NCI-H2171 (cell line): ENCODE data around the gene DGCR2.
"Not testable (repeated sequence)": the region's sequence is repeated elsewhere in the genome, so short reads cannot be mapped to it uniquely, and the experiment has no call there.

ENCODE experiments used
- DNase-seq: peaks from one replicate; lab custom pipeline; 2025; lab: John Stamatoyannopoulos, UW

DGCR2 gene

DNA sequence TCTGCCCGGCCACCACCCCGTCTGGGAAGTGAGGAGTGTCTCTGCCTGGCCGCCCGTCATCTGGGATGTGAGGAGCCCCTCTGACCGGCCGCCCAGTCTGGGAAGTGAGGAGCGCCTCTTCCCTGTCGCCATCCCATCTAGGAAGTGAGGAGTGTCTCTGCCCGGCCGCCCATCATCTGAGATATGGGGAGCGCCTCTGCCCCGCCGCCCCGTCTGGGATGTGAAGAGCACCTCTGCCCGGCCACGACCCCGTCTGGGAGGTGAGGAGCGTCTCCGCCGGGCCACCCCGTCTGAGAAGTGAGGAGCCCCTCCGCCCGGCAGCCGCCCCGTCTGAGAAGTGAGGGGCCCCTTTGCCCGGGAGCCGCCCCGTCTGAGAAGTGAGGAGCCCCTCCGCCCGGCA is 38.1 kb downstream of the DGCR2 start:
- DNase-seq = not testable (repeated sequence)

DNA sequence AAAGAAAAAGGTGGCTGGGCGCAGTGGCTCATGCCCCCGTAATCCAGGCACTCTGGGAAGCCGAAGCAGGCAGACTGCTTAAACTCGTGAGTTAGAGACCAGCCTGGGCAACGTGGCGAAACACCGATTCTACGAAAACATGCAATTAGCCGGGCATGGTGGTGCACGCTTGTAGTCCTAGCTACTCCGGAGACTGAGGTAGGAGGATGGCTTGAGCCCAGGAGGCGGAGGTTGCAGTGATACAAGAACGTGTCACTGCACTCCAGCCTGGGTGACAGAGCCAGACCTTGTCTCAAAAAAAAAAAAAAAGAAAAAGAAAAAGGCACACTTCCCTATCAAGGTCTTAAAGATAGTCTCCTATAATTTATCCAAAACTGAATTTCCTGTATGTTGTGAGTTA is 39.4 kb downstream of the DGCR2 start:
- no peak for DNase-seq

DNA sequence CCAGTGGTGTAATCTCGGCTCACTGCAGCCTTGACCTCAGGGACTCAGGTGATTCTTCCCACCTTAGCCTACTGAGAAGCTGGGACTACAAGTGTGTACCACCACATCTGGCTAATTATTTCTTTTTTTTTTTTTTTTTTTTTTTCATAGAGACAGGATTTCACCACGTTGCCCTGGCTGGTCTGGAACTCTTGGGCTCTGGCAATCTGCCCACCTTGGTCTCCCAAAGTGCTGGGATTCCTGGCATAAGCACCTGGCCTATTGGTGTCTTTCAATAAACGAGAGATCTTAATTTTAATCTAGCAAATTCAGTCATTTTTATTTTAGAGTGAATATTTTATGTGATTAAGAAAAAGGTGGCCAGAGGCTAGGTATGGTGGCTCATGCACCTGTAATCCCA is 40.1 kb downstream of the DGCR2 start:
- DNase-seq = peak; percentile 12

DNA sequence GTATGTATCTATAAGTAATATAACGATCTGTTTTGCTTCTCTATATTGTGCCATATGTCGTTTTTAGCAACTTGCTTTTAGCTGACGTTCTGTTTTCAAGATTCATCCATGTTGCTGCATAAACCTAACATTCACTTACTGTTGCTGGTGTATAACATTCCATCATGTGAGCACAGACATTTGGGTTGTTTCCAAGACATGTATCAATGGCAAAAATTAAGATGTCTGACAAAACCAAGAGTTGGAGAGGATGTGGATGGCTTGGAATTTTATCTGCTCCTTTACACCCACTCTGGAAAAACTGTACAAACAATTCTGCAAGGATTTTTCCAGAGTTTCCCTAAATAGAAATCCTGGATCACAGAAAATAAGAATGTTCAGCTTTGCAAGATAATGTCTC is 40.9 kb downstream of the DGCR2 start:
- no peak for DNase-seq

DNA sequence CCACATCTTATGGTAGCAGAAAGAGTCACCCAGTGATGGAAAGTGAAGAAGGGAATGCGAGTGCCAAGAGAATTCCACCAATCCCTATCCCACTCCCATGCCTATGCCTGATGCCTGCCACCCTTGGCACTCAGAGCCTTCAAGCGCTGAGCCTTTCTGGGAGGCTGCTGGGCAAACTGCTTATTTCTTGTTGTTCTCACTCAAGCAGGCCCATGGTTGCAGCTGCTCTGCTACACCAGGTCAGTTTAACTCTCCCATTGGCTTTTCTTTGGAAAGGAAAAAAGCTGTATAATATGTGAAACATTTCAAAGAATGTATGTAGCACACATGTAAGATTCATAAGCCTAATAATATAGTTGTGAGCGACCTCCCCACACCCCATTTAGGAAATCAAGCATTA is 41.4 kb downstream of the DGCR2 start:
- DNase-seq = no peak

DNA sequence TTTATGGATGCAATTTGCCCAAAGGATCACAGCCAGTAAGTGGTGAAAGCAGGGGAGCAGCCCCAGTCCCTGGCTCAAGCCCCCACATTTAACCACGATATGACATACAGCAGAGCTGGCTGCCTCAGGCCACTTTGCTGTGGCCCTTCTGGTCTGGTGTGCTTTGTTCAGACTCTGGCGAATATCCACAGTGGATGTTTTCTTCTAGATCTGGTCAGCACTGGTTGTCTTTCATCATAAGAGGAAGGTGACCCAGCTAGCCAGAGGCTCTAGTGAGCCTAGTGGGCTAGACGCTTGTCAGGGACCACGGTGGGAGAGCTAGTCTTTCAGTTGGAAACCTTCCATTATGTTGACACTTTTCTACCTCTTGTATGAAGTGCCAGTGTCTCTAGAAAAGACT is 42.5 kb downstream of the DGCR2 start:
- no peak for DNase-seq

DNA sequence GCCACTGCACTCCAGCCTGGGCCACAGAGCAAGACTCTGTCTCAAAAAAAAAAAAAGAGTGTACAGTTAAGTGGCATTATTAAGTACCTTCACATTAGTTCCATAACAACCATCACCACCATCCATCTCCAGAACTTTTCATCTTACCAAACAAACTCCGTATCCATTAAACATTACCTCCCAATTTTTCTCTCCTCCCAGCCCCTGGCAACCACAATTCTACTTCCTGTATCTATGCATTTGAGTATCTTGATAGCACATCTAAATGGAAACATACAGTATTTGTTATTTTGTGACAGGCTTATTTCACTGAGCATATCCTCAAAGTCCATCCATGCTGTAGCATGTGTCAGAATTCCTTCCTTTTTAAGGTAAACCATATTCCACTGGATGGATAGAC is 46.8 kb downstream of the DGCR2 start:
- DNase-seq = no peak

DNA sequence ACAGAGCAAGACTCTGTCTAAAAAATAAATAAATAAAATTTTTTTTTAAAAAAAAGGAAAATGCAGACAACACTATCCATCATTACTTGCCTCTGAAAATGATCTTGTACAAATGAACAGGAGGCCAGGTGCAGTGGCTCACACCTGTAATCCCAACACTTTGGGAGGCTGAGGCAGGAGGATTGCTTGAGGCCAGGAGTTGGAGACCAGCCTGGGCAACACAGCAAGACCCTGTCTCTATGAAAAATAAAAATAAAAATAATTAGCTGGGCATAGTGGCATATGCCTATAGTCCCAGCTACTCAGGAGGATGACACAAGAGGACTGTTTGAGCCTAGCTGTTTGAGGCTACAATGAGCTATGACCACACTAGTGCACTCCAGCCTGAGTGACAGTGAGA is 49.4 kb downstream of the DGCR2 start:
- DNase-seq = not testable (repeated sequence)

DNA sequence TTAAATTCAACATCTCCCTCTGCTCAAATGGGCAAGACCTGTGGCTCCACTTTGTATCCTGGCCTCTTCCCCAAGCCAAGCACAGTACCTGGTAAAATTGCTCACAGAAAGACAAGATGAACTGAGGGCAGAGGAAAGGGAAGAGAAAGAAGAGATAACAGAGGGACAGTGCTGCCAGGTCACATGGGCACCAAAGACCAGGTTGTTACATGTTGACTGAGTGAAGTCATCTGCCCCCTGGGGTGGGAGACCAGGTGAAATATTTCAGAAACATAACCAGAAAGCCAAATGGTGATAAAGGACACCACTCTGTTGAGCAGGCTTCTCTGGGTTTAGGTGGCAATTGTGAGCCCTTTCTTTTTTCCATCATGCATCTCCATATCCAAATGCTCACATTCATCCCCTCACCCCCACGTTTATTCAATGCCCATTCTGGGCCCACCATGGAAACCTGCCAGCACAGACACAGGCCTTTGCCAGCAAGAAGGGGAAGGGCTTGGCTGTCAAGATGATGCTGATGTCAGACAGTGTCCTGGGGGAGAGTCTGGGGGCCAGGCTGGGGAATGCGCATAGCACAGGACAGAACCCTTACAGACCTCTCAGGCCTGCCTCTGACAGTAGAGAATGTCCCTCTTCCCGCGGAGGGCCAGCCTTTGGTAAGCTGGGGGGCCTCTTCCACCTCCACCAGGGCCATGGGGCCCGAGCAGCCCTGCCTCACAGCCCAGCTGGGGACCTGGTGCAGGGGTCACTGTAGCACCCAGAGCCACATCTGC is 51.6 kb downstream of the DGCR2 start:
- DNase-seq = no peak

DNA sequence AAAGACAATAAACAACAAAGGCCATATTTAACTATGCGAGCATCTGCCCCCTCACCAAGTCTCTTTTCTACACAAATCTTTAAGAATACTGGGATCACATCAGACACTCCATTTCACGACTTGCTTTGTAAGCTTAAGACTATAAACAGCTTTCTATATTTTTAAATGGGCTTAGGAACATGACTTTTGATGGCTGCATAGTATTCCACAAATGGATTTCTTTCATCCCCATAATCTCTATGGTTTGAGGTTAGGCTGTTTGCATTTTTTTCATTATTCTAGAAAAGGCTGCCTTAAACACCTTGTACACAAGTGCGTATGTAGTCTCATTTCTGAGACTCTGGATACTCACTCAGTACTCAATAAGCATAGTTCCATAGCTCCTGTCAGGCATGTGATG is 52.8 kb downstream of the DGCR2 start:
- no peak for DNase-seq

DNA sequence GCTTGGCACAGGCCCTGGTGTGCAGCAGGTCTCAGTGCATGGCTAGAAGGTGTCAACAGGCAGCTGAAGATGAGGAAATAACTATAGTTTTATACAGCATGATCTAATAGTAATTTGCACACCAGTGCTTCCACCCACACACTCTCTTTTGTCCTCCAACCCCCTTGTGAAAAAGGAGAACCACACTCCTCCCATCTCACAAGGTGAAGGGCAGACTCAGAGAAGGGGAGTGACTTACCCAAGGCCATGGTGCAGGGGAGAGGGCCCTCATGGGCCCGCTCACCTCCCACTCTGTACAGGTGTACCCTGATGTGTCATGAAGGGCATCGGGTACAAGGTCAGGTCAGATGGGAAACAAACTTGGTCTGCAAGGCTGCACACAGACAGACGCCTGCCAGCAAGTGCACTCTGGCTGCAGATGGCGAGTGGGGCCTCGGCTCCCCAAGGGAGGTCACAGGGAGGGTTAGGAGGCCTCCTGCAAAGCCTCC is 53.4 kb downstream of the DGCR2 start:
- DNase-seq = no peak

DNA sequence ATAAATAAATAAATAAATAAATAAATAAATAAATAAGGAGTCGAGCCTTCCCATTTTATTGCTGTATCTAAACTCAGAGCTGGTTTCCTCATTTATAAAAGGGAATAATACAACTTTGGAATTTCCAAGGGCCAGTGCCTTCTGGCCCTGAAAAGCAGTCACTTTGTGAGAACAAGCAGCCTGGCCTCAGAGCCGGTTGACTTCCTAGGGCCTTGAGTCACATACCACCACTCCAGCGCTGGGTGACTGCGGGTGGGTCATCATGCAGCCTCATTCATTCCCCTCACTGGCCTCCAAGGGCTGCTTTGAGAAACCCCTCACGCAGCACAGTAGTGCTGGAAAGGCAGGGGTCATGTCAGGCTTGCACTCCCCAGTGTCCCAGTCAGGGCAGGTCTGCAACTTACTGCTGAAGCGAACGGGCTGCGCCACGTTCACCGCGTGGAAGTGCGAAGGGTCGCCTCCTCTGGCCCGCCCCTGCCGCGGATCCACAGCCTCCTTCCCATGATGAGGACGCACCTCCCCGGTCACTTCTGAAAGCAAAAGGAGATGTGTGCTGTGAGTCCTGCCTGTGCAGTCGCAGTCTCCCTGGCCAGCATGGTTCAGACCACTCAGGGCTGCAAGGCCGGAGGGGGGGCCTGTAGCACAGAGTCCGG is 54.4 kb downstream of the DGCR2 start:
- DNase-seq = no peak

DNA sequence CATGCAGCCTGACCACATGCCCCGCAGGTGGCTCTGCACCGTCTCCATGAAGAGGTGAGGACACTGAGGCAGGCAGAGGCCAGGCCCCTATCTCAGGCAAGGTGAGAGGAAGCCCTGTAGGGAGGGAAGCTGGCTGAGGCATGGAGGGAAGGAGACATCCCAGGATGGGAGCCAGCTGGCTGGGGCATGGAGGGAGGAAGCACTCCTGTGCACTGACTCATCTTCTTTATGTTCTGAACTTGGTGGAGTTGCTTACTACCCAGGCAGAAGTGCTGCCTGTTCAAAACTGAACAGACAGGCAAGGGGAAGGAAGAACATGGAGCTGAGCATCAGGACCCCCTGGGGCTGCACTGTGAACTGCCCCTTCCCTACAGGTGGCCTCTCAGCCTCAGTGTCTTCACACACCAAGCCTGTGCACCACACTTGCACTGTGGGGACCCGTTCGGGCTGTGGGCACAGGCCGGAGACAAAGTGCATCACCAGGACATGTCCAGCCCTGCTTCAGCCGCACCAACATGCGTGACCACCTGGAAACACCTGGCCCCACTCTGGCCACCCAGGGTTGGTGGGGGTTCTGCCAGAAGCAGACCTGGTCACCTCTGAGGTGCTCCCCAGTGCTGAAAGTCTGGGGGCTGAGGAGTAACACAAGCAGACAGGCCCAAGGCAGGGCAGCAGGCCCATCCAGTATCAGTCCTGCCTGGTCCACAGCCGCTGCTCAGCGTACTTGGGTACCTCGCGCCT is 55.5 kb downstream of the DGCR2 start:
- DNase-seq = no peak

DNA sequence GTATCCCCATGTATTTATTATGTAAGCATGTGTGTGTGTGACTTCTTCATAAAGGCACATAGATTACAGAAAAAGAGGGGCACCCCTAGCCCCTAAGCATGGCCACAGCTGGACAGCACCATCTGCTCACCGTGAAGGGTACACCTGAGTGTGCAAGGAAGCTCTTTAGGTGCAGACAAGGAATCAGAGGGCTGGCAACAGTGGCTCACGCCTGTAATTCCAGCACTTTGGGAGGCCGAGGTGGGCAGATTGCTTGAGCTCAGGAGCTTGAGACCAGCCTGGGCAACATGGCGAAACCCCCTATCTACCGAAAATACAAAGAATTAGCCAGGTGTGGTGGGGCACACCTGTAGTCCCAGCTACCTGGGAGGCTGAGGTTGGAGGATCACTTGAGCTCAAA is 56.3 kb downstream of the DGCR2 start:
- DNase-seq = no peak

DNA sequence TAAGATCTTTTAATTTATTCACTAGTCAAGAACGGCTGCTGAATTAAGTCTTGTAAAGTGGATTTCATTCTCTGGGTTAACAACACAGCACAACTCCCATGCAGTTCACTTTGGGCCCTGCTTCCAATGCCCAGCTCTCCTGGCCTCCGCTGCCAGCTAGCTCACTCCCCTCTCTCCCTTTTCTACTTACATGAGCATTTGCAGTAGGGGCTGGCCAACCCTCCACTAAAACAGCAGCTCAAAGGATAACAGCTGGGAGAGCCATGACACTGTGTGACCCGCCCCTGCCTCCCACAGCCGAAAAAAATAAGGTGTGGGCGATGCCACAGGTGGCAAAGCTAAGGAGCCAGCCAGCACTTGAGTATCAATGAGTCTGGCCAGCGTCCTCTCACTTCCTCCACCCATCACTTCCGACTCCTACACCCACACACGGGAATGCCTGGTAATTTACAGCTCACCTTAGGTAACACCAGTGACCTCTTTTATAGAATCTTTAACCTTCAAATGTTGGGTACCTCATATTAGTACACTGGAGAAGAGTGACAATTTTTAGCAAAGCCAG is 56.8 kb downstream of the DGCR2 start:
- DNase-seq = no peak

DNA sequence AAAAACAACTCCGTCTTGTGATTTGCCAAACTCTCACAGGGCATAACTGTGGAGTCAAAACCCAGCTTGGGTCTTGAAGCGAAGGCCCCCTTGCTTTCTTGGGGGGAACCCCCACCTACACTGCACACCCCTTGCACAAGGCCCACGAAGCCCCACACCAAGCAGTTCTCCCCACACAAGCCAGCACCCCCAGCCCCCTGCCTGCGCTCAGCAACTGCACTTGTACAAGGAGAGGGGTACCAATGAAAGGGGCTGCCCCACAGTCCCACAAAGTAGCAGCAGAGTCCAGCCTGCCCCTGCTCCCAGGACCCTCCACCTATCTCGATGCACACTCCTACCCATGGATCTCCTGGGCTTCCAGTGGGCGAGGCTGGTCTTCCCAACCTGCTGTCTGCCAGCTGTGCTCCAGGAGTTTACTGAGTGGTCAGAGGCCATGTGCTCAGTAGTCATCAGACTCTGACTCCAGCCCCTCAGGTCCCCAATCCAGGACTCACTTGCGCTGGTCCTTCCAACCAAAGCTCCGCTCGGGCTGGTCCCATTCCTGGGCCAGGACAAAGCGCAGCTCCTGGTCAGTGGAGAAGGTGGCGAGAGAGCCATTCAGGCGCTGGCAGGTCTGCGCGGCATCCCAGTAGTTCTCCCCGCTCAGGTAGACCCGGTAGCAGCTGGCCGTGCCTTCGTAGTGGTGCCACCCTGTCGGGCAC is 57.7 kb downstream of the DGCR2 start:
- no peak for DNase-seq

DNA sequence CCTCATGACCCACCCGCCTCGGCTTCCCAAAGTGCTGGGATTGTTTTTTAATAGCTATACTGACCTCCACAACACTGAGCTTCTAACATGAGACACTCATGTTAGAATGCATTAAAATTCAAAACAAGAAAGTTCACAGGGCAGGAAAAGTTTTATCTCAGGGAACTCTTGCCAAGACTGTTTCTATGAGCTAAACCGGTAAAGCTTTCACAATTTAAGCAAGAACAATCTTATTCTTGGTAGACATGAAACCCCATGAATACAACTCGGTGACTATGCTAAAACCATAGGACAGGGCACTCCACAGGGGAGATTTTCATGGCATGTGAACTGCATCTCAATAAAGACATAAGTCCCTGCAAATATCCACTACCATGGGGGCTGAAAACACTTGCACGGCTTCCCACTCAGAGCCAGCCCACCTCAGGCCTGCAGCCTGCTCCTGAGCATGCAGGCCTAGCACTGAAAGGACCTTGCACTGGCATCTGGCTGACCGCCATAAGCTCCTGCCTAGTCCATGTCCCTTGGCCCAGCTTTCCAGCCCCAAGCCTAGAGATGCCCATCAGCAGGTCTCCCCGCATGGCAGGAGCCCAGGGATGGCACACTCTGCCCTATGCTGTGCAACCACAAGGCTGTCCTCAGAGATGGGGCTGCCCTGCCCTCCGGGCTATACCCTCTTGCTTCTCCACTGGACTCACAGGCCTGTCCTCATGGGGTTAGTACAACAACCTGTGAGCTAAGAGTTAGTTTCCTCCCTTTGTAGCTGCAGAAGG is 58.4 kb downstream of the DGCR2 start:
- no peak for DNase-seq

DNA sequence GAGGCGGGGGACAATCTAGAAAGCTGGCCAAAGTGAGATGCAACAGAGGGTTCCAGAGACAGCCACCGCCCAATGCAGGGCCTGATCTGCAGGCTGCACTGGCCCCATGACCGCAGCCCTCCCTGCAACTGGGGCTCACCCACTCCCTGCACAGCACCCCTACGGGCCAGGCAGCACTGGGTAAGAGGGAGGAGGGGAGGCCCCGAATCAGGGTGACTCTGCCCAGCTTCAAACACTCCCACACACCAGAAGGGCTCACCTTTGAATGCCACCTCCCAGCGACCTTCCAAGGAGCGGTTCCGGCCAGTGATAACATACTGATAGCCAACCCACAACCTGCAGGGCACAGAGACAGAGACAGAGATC is 59.3 kb downstream of the DGCR2 start:
- DNase-seq = no peak

DNA sequence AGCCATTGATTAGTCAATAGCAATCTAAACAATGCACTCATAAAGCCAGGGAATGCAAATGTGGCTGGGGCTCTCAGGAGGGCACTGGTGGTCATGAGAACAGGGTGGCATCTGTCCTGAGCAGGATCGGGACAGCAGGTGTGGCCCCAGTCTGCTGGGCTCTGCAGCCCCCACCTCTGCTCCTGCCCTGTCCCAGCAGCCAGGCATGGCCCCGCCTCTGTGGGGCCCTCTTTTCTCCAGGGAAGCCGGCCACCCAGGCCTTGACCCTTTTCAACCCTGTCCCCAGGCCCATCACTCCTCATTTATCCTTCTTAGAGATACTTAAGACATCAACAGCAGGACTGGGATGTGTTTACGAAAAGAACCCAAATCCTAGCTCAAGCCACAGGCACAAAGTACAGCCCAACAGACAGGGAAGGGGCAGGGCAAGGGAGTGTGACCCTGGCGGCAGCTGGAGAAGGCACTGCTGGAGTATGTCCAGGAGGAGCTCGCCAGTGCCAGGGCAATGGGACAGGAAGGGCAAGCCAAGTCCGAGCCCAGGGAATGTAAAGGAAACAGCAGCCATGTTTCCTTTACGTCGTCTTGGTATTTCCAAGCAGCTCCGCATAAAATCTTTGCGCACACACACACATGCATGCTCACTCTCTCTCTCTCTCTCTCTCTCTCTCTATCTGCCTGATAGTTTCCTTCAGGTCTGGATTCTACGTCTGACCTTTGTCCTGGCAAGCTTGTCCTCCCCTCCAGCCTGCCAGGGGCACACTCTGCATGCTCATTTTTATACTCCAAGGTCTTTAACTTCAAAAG is 59.9 kb downstream of the DGCR2 start:
- no peak for DNase-seq

DNA sequence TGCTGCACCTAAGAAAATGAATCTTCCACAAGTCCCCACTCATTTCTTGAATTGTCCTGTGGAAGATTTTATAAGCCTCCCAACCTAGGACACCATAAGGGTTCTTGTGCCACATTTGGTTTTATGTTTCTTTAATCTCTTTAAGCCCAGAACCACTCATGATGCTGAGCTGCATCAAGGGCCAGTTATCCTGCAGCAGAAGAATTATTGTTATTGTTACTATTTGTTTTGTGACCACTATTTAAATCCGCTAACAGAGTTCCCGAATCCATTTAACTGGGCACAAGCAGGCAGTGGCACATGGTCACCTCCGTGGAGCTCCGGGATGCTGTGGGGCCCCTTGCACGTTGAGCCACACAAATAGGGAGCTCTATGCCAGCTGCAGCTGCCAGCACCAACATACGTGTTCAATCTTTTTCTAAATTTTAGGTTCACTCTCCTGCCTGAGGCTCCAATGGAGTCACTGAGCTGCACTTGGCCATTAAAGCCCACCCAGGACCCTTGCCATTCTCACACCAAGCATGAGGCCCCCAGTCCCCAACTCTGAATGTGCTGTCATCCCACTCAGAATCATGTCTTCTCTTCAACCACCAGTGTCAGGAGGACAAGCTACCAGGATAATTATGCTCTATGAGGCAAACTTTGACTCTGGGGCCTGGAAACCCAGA is 60.6 kb downstream of the DGCR2 start:
- no peak for DNase-seq
